ENCODE data around the gene MDH1.

Gene MDH1

GRCh38 chr2:63580651-63581297 lies 8.0 kb upstream of the MDH1 start:
- Histone ChIP-seq H3K9me3 (ENCODE audit: insufficient read depth, low read length) (no peaks in the 10 kb centered on the region), H3K36me3 (ENCODE audit: insufficient read depth, insufficient read length, low read length) (no peaks in the 10 kb centered on the region), H3K27me3 (ENCODE audit: insufficient read depth, insufficient read length) (no peaks in the 10 kb centered on the region), H3K9ac (ENCODE audit: insufficient read length, low read depth) (no peak overlapping the region), H3K4me3 (ENCODE audit: insufficient read length, low read depth) (no peak overlapping the region), H3K4me1 (ENCODE audit: insufficient read depth, insufficient read length) (no peaks in the 10 kb centered on the region)
- TF ChIP-seq YY1 (IDR thresholded peaks at IDR 0.05; ENCODE audit: insufficient read depth, insufficient read length) = no peak
- no peak for TF ChIP-seq ZNF274 (IDR thresholded peaks at IDR 0.05; ENCODE audit: low read depth, low read length)
- no peak for TF ChIP-seq SUZ12 (IDR thresholded peaks at IDR 0.05; ENCODE audit: extremely low read depth, insufficient read depth, insufficient read length)
- no peak for DNase-seq (ENCODE audit: low read depth, low spot score)

- TF ChIP-seq SUZ12 (IDR thresholded peaks at IDR 0.05; ENCODE audit: extremely low read depth, insufficient read depth, insufficient read length) (no peak), YY1 (IDR thresholded peaks at IDR 0.05; ENCODE audit: insufficient read depth, insufficient read length) (no peak), ZNF274 (IDR thresholded peaks at IDR 0.05; ENCODE audit: low read depth, low read length) (no peak)
- no peak for DNase-seq (ENCODE audit: low read depth, low spot score)
- H3K4me3 ChIP-seq (ENCODE audit: insufficient read length, low read depth) = no peak overlapping the region
- no peaks in the 10 kb centered on the region for H3K36me3 ChIP-seq (ENCODE audit: insufficient read depth, insufficient read length, low read length)
- H3K9ac ChIP-seq (ENCODE audit: insufficient read length, low read depth) = no peak overlapping the region
- no peaks in the 10 kb centered on the region for H3K4me1 ChIP-seq (ENCODE audit: insufficient read depth, insufficient read length)
- no peaks in the 10 kb centered on the region for H3K9me3 ChIP-seq (ENCODE audit: insufficient read depth, low read length)
- no peaks in the 10 kb centered on the region for H3K27me3 ChIP-seq (ENCODE audit: insufficient read depth, insufficient read length)
Measured at GRCh38 chr2:63581298-63581961, 7.3 kb upstream of the MDH1 start.

GRCh38 chr2:63582873-63583272 lies 5.9 kb upstream of the MDH1 start:
- Histone ChIP-seq H3K36me3 (ENCODE audit: insufficient read depth, insufficient read length, low read length) (no peaks in the 10 kb centered on the region), H3K27me3 (ENCODE audit: insufficient read depth, insufficient read length) (peaks cover 6% of the 10 kb centered on the region), H3K4me3 (ENCODE audit: insufficient read length, low read depth) (no peak overlapping the region), H3K4me1 (ENCODE audit: insufficient read depth, insufficient read length) (no peaks in the 10 kb centered on the region), H3K9me3 (ENCODE audit: insufficient read depth, low read length) (no peaks in the 10 kb centered on the region), H3K9ac (ENCODE audit: insufficient read length, low read depth) (no peak overlapping the region)
- no peak for DNase-seq (ENCODE audit: low read depth, low spot score)
- TF ChIP-seq ZNF274 (IDR thresholded peaks at IDR 0.05; ENCODE audit: low read depth, low read length) = no peak
- no peak for TF ChIP-seq SUZ12 (IDR thresholded peaks at IDR 0.05; ENCODE audit: extremely low read depth, insufficient read depth, insufficient read length)
- no peak for TF ChIP-seq YY1 (IDR thresholded peaks at IDR 0.05; ENCODE audit: insufficient read depth, insufficient read length)

GRCh38 chr2:63587814-63588384 lies 864 bp upstream of the MDH1 start:
- peak; percentile 22 for DNase-seq (ENCODE audit: low read depth, low spot score)
- Histone ChIP-seq H3K36me3 (ENCODE audit: insufficient read depth, insufficient read length, low read length) (peaks cover 17% of the 10 kb centered on the region), H3K4me1 (ENCODE audit: insufficient read depth, insufficient read length) (no peaks in the 10 kb centered on the region), H3K4me3 (ENCODE audit: insufficient read length, low read depth) (peak overlapping the region; percentile 66), H3K27me3 (ENCODE audit: insufficient read depth, insufficient read length) (peaks cover 6% of the 10 kb centered on the region), H3K9ac (ENCODE audit: insufficient read length, low read depth) (peak overlapping the region; percentile 46), H3K9me3 (ENCODE audit: insufficient read depth, low read length) (no peaks in the 10 kb centered on the region)
- TF ChIP-seq YY1 (IDR thresholded peaks at IDR 0.05; ENCODE audit: insufficient read depth, insufficient read length) = no peak
- no peak for TF ChIP-seq SUZ12 (IDR thresholded peaks at IDR 0.05; ENCODE audit: extremely low read depth, insufficient read depth, insufficient read length)
- TF ChIP-seq ZNF274 (IDR thresholded peaks at IDR 0.05; ENCODE audit: low read depth, low read length) = no peak

GRCh38 chr2:63589148-63589958 lies 590 bp downstream of the MDH1 start:
- H3K27me3 ChIP-seq (ENCODE audit: insufficient read depth, insufficient read length) = peaks cover 6% of the 10 kb centered on the region
- DNase-seq (ENCODE audit: low read depth, low spot score) = peak; percentile 23
- no peaks in the 10 kb centered on the region for H3K4me1 ChIP-seq (ENCODE audit: insufficient read depth, insufficient read length)
- H3K4me3 ChIP-seq (ENCODE audit: insufficient read length, low read depth) = peak overlapping the region; percentile 66
- peaks cover 25% of the 10 kb centered on the region for H3K36me3 ChIP-seq (ENCODE audit: insufficient read depth, insufficient read length, low read length)
- TF ChIP-seq YY1 (IDR thresholded peaks at IDR 0.05; ENCODE audit: insufficient read depth, insufficient read length) = no peak
- no peak for TF ChIP-seq SUZ12 (IDR thresholded peaks at IDR 0.05; ENCODE audit: extremely low read depth, insufficient read depth, insufficient read length)
- TF ChIP-seq ZNF274 (IDR thresholded peaks at IDR 0.05; ENCODE audit: low read depth, low read length) = no peak
- peak overlapping the region; percentile 86 for H3K9ac ChIP-seq (ENCODE audit: insufficient read length, low read depth)
- no peaks in the 10 kb centered on the region for H3K9me3 ChIP-seq (ENCODE audit: insufficient read depth, low read length)

GRCh38 chr2:63590626-63591408 lies 2.1 kb downstream of the MDH1 start:
- no peak for TF ChIP-seq ZNF274 (IDR thresholded peaks at IDR 0.05; ENCODE audit: low read depth, low read length)
- TF ChIP-seq YY1 (IDR thresholded peaks at IDR 0.05; ENCODE audit: insufficient read depth, insufficient read length) = no peak
- no peak for TF ChIP-seq SUZ12 (IDR thresholded peaks at IDR 0.05; ENCODE audit: extremely low read depth, insufficient read depth, insufficient read length)
- no peak for DNase-seq (ENCODE audit: low read depth, low spot score)
- no peak overlapping the region for H3K9ac ChIP-seq (ENCODE audit: insufficient read length, low read depth)
- no peak overlapping the region for H3K4me3 ChIP-seq (ENCODE audit: insufficient read length, low read depth)
- no peaks in the 10 kb centered on the region for H3K9me3 ChIP-seq (ENCODE audit: insufficient read depth, low read length)
- peaks cover 39% of the 10 kb centered on the region for H3K36me3 ChIP-seq (ENCODE audit: insufficient read depth, insufficient read length, low read length)
- H3K4me1 ChIP-seq (ENCODE audit: insufficient read depth, insufficient read length) = no peaks in the 10 kb centered on the region
- H3K27me3 ChIP-seq (ENCODE audit: insufficient read depth, insufficient read length) = peaks cover 6% of the 10 kb centered on the region
